ENCODE results near the gene RNF145.
"Not testable (repeated sequence)": the region's sequence is repeated elsewhere in the genome, so short reads cannot be mapped to it uniquely, and the experiment has no call there.

Gene RNF145

DNA sequence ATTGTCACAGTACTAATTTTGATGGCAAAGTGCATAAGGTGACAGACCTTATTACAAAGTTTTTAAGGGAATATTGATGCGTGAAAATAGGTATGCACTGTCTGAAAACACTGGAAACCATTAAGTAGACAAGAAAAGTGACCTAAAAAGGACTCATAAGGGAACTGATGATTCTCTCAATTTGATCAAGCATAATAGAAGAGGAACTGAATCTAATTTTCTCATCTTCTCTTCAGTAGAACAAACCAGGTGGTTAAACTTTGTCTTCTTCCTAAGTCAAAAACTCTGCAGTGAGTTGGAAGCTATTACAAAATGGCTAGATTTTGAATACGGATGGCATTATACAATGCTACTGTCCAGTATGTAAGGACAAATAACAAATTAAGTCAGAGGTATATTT, 53.4 kb downstream of the RNF145 start:
- no peak for DNase-seq

DNA sequence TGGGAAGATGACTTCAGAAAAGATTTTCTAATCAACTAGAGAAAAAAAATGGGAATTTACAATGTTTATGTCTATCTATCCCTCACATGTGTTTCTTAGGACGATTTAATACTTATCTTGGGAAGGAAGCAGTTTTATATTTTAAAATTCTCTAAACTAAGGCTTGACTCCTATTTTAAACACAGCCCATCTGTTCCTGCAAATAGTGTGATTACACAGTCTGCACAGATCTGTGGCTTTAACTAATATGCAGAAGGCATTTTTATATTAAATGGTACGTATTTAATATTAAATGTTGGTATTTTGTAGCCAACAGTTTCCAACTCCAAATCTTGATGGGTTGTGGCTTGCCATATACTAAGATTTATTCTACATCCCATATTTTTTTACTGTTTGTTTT, 56.5 kb downstream of the RNF145 start:
- DNase-seq: no peak

DNA sequence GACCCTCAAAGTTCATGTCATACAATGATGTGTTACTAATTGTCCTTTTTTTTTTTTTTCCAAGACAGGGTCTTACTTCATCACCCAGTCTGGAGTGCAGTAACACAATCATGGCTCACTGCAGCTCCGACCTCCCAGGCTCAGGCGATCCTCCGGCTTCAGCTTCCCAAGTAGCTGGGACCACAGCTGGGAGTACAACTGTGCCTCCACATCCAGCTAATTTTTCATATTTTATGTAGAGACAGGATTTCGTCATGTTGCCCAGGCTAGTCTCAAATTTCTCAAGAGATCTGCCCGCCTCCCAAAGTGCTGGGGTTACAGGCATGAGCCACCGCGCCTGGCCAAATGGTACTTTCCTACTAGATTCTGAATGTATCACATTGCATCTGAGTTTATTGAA, 60.3 kb downstream of the RNF145 start:
- no peak for DNase-seq

DNA sequence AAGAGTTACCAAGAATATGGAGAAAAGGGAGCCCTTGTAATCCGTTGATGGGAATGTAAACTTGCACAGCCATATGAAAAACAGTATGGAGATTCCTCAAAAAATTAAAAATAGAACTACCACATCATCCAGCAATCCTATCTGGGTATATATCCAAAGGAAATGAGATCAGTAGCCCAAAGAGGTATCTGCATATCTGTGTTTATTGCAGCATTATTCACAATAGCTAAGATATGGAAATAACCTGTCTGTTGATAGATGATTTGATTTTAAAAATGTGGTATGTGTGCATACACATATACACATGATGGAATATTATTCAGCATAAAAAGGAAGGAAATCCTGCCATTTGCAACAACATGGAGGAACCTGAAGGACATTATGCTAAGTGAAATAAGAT, 61.4 kb downstream of the RNF145 start:
- no peak for DNase-seq

DNA sequence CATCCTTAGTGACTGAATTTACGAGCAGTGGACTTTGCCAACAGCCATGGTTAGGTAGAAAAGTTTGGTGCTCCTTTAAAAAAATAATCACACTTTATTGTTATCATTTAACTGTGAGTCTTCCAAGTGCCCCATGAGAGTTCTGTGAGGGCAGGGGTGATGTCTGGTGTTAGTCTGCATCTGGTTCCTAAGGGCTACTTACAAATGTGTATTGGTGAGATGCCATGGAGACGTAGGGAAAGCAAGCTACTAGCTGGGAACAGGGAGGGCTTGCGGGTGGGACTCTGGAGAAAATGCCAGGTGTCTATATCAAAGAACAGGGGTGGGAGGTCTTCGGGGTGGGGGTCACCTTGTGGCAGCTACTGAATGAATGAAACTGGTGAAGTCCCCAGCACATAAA, 62.5 kb downstream of the RNF145 start:
- no peak for DNase-seq

DNA sequence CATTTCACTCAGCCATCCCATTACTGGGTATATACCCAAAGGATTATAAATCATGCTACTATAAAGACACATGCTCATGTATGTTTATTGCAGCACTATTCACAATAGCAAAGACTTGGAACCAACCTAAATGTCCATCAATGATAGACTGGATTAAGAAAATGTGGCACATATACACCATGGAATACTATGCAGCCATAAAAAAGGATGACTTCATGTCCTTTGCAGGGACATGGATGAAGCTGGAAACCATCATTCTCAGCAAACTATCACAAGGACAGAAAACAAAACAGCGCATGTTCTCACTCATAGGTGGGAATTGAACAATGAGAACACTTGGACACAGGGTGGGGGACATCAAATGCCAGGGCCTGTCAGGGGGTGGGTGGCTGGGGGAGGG, 64.2 kb downstream of the RNF145 start:
- not testable (repeated sequence) for DNase-seq

DNA sequence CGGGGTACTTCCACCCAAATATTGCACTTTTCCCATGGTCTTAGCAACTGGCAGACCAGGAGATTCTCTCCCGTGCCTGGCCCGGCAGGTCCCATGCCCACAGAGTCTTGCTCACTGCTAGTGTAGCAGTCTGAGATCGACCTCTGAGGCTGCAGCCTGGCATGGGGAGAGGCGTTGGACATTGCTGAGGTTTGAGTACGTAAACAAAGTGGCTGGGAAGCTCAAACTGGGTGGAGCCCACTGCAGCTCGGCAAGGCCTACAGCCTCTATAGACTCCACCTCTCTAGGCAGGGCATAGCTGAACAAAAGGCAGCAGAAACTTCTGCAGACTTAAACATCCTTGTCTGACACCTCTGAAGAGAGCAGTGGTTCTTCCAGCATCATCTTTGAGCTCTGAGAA, 69.6 kb downstream of the RNF145 start:
- DNase-seq: no peak

DNA sequence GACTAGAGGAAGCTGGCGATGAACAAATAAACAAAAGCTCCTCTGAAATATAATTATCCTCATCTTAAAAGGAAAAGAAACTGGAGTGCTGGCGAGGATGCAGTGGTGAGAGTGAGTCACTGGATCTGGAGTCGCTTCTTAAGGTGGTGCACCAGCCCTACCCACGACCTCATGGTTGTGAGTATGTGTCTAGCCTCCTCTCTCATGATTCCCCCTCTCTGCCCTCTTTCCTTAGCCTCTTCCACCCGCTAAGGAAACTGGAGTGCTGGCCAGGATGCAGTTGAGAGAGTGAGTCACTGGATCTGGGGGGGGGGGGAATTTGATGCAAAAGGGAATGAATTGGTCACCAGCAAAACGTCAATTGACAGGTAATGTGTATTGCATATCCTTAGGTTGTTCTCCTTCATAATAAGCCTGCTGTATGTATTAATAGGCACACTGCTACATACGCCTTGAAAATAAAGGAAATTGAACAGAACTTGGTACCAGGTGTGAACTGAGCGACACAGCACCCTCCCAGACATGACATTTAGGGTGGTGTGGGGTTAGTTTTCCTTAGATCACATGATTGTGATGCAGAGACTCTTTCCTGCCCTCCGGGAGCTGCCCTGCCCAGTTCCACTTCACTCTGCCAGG, 73.3 kb downstream of the RNF145 start:
- DNase-seq: no peak

DNA sequence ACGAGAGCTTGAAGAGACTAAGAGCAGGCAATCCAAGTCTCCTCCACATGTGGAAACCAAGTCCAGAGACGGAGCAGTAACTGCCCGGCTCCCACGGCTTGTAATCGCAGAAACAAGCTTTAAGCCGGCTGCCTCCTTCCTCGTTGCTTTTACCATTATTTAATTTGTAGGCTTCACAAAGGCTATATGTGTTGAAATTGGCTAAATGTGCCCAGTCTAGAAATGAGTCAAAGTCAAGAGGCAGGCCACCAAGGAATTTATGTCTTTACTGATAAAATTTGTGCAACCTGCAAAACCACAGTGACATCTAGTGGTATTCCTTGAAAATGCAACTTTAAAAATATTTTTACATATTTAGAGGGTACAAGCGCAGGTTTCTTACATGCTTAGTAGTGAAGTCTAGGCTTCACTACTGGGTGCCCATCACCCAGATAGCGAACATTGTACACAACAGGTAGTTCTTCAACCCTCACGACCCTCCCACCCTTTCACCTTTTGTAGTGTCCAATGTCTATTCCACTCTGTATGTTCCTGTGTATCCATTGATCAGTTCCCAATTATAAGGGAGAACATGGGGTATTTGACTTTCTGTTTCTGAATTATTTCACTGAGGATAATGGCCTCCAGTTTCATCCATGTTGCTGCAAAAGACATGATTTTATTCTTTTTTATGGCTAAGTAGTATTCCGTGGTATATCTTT, 76.2 kb downstream of the RNF145 start:
- DNase-seq: peak; percentile 69

DNA sequence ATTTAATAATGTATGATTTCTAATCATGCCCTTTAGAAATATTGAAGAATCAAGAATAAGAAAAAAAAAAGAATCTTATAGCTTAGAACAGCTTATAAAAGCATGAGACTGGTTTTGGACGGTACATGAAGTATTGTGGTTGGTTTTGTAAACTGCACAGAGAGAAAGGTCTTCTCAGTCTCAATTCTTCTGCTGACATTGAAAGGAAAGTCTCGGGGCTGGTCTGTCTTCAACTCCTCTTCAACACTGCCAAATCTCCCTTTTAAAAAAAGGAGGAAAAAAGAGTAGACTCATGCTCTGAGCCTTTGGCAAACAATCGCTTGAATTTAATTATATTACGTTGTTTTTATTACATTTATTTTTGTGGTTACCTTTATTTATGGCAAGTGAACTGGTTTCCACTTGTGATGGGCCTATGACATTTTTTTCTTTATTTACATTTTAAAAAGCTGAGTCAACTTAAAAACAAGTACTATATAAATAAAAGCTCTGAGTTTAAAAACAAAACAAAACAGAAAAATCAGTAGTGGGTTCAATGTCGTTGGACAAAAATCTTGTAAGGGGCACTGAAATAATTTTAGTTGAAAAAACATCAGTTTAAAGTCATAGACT, 76.8 kb downstream of the RNF145 start:
- DNase-seq: no peak

DNA sequence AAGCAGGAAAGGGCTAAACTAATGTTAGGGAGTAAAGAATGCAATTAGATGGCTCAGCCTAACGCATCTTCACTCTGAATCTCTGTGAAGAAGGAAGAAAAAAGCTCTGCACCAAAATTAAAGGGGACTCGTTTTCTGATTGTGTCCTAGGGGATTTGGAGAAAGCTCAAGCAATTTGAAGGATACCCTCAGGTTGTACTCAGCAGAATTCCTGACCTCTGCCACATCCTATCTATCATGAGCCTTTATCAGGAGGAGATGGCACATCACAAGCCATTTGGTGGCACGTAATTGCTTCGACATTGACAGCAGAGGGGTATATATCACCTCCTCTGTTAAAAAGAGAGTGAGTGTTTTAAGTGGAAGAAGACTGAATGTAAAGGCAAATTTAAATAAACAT, 77.4 kb downstream of the RNF145 start:
- DNase-seq: no peak

DNA sequence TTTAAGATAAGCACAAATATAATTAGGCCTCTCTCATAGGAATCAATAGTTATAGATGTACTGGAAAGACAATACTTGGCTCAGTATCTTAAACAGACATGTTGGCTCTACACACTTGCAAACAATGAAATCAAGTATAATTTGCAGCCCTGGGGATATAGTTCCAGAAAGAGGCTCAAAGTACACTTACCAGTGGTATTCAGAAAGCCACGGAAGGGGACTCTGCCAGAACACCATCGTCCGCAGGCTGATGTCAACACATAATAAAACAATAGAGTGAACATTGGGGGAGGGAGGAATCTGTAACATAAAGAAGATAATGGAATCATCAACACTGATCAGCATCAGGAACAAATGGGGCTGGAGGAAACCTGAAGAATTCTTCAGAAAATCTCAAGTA, 78.5 kb downstream of the RNF145 start:
- peak; percentile 32 for DNase-seq

DNA sequence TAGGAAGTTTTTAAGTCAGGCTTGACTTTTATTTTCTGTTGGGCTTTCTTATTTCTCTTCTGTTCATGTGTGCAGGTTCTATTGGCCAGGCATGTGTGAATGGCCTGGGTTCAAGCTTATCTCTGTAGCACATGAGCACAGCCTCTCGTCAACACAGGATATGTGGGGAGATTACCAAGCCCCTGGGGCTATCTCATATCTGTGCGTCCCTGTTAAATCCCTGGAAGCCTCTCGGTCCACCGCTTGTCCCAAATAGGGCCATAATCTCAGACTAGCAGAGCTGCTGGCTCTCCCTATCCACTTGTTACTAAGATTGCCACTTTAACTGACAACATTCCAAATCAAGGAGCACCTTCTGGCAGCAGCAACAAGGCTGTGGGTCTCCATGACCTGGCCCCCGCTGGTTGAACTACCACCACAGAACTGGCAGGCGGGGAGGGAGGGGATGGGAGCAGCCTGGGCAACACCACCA, 81.2 kb downstream of the RNF145 start:
- no peak for DNase-seq

DNA sequence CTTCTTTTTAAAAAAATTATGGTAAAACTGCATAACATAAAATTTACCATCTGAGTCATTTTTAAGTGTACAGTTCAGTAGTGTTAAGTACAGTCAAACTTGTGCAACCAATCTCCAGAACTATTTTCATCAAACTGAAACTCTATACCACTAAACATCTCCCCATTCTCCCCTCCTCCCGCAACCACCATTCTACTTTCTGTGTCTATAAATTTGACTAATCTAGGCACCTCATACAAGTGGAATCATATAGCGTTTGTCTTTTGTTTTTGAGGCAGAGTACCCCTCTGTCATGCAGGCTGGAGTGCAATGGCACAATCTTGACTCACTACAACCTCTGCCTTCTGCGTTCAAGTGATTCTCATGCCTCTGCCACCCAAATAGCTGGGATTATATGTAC, 85.7 kb downstream of the RNF145 start:
- DNase-seq: no peak

DNA sequence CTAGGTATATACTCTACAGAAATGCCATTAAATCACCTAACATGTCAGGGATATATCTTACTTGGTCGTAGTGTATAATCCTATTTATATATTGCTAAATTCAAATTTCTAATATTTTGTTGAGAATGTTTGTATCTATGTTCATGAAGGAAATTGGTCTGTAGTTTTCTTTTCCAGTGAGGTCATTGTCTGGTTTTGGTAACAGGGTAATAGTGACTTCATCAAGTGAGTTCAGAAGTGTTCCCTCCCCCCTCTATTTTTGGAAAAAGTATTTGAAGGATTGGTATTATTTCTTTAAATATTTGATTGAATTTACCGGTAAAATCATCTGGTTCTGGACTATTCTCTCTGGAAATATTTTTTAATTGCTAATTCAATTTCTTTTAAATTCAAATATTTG, 86.2 kb downstream of the RNF145 start:
- DNase-seq: no peak

DNA sequence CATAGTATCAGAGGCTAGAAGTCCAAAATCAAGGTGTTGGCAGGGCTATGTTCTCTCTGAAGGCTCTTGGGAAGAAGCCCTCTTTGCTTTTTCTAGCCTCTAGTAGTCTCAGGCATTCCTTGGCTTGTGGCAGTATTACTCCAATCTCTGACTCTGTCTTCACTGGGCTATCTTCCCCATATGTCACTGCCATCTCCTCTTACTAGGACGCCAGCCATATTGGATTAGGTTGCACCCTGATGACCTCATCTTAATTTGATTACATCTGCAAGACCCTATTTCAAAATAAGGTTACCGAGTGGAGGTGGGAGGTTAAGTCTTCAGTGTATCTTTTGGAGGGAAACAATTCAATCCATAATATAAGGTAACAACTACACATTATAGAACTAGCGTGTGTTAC, 88.3 kb downstream of the RNF145 start:
- DNase-seq: peak; percentile 57

DNA sequence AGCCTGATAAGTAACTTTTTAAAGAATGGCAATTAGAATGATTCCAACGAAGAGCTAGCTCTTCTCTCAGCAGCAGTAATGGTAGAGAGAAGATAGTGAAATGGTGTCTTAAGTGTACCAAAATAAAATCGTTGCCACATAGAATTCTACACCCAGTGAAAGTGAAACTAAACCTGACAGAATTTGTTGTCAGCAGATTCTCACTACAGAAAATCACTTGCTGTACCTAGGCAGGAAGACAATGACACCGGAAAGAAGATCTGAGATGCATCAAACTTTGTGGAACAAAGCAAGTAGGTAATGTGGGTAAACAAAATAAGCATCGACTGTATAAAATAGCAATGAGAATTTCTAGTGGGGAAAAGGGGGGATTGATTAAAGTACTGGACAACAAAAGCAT, 88.9 kb downstream of the RNF145 start:
- no peak for DNase-seq

DNA sequence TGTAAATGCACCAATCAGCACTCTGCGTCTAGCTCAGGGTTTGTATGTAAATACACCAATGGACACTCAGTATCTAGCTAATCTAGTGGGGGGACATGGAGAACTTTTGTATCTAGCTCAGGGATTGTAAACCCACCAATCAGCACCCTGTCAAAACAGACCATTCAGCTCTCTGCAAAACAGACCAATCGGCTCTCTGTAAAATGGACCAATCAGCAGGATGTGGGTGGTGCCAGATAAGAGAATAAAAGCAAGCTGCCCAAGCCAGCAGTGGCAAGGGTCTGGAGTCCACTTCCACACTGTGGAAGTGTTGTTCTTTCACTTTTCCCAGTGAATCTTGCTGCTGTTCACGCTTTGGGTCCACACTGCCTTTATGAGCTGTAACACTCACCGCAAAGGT, 89.5 kb downstream of the RNF145 start:
- not testable (repeated sequence) for DNase-seq

DNA sequence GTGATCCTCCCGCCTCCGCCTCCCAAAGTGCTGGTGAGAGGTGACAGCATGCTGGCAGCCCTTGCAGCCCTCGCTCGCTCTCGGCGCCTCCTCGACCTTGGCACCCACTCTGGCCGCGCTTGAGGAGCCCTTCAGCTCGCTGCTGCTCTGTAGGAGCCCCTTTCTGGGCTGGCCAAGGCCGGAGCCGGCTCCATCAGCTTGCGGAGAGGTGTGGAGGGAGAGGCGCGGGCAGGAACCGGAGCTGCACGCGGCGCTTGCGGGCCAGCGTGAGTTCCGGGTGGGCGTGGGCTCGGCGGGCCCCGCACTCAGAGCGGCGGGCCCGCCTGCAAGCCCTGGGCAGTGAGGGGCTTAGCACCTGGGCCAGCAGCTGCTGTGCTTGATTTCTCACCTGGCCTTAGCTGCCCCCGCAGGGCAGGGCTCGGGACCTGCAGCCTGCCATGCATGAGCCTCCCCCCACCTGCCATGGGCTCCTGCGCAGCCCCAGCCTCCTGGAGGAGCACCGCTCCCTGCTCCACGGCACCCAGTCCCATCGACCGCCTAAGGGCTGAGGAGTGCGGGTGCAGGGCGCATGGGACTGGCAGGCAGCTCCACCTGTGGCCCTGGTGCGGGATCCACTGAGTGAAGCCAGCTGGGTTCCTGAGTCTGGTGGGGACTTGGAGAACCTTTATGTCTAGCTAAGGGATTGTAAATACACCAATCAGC, 90.2 kb downstream of the RNF145 start:
- not testable (repeated sequence) for DNase-seq

DNA sequence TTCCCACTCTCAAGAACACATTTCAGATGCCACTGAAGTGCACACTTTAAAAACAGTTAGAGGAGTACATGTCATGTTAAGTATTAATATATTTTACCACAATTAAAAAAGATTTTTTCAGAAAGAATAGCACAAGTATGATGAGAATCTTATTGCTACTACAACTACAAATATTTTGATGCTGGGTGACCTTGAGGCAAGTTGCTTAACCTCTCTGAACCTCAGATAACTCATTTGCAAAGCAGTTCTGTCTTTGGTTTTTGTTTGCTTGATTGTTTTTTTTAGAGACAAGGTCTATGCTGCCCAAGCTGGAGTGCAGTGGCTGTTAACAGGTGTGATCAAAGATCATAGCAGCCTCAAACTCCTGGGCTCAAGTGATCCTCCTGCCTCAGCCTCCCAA, 95.9 kb downstream of the RNF145 start:
- no peak for DNase-seq

DNA sequence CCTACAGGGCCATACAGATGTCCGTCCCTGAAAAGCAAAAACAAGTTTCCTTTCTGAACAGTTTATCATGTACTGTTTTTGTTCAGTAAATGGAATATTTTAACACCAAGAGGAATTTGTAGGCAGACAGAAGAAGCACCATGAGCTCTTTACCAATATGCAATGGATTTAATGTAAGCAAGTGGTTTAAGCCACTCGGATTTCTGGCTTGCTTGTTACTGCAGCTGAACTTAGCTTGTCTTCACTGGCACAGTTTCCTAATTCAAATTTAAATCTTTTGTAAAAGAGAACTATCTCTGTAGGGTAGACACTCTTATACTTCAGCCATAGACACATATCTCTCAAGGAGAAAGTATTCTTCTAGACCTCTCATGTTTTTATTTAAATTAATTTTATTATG, 96.9 kb downstream of the RNF145 start:
- DNase-seq: no peak

Measured in NCI-H82 (cell line).